GM12872 (cell line): Measurements from ENCODE around the gene TAC3.
A peak's percentile ranks its signal among the peaks of the same experiment; 100 is the strongest.

Source experiments
- TF ChIP-seq, protein P1 (sequence below): IDR thresholded peaks from 3 replicates; pipeline ENCODE4 v1.5.1; 2011; ENCODE audit warnings: low read depth, mild to moderate bottlenecking, low read length, moderate library complexity; ENCODE audit not compliant: insufficient read depth

The TAC3 gene

DNA sequence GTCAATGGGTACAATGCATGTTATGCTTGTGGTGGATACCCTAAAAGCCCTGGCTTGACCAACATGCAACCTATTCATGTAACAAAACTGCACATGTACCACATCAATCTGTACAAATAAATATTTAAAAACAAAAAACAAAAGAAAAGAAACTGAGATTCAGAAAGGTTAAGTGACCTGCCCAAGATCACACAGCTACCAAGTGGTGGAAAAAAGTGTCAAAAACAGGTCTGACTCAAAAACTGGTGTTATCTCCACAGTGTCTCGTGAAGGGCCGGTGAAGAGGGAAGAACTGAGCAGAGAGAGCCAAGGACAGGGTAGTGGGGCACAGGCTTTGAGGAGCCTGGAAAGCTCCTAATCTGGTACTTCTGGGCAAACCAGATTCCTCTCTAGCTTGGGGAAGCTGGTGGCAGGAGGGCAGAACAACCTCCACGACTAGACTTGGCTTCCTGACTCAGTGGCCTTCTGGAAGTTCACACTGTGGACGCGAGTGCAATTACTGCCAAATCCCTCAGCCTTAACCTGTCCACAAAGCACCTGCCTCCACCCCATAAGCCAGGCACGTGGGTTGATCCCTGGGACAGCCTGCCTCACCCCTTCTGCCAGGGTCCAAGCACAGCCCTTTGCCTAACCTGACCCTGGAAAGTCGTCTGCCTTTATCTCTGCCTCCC lies 25.5 kb downstream of the TAC3 start:
- TF ChIP-seq, protein P1, sequence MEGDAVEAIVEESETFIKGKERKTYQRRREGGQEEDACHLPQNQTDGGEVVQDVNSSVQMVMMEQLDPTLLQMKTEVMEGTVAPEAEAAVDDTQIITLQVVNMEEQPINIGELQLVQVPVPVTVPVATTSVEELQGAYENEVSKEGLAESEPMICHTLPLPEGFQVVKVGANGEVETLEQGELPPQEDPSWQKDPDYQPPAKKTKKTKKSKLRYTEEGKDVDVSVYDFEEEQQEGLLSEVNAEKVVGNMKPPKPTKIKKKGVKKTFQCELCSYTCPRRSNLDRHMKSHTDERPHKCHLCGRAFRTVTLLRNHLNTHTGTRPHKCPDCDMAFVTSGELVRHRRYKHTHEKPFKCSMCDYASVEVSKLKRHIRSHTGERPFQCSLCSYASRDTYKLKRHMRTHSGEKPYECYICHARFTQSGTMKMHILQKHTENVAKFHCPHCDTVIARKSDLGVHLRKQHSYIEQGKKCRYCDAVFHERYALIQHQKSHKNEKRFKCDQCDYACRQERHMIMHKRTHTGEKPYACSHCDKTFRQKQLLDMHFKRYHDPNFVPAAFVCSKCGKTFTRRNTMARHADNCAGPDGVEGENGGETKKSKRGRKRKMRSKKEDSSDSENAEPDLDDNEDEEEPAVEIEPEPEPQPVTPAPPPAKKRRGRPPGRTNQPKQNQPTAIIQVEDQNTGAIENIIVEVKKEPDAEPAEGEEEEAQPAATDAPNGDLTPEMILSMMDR, result no peak

DNA sequence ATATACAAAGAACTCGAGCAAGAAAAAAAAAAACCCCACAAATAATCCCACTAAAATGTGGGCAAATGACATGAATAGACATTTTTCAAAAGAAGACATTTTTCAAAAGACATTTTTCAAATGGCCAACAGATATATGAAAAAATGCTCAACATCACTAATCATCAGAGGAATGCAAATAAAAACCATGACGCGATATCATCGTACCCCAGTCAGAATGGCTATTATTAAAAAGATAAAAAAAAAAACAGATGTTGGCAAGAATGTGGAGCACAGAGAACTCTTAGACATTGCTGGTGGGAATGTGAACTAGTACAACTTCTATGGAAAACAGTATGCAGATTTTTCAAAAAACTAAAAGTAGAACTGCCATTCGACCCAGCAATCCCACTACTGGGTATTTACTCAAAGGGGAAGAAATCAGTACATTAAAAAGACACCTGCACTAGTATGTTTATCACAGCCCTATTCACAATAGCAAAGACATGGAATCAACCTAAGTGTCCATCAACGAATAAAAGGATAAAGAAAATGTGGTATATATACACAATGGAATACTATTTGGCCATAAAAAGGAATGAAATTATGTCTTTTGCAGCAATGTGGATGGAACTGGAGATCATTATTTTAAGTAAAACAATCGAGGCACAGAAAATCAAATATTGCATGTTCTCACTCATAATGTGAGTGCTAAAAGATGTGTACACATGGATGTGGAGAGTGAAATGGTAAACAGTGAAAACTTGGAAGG lies 26.3 kb downstream of the TAC3 start:
- TF ChIP-seq, protein P1, result no peak

- TF ChIP-seq, protein P1, result no peak
These were observed 28.1 kb downstream of the TAC3 start for GRCh38 chr12:56988207-56988739.

DNA sequence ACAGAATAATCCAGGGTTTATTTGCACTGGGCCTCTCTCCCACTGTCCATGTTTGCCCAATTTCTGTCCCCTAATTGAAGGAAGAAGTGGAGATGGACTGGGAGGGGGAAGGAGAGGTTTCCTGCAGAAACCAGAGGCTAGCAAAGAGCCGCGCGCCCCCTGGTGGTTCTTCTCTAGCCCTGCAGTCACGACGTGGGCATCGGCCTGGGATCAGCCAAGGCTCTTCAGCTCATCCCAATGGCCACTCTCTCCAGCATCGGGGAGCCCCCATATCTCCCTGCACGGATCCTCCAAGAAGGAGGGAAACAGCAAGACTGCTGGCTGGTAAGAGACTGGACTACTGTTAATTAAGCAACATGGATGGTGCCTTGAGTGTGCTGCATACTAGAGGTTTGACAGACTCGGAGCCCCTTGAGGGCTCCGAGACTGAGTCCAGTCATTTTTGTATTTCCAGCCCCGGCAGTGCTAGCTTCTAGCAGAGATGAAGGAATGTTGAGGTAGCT lies 28.7 kb downstream of the TAC3 start:
- TF ChIP-seq, protein P1, result peak; percentile 97

- TF ChIP-seq, protein P1, result no peak; the same call in 2 of the 3 replicates
These were observed 29.3 kb downstream of the TAC3 start for GRCh38 chr12:56987011-56987410.

DNA sequence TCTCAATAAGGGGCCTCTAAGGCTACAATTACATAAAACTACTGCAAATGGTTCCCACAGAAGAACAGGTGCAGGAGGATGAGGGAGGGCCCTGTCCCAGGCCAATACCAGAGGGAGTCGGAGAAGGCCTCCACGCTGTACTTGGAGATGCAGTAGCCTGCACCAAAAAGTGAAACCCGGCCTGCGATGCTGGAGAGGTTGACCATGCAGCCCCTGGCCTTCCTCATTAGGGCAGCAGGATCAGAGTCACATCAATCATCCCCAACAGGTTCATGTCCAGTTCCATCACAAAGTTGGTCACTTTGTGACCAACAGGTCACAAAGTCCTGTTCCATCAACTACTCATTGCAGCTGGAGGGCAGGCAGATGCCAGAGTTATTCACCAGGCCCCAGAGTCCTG lies 32.9 kb downstream of the TAC3 start:
- TF ChIP-seq, protein P1, result no peak

DNA sequence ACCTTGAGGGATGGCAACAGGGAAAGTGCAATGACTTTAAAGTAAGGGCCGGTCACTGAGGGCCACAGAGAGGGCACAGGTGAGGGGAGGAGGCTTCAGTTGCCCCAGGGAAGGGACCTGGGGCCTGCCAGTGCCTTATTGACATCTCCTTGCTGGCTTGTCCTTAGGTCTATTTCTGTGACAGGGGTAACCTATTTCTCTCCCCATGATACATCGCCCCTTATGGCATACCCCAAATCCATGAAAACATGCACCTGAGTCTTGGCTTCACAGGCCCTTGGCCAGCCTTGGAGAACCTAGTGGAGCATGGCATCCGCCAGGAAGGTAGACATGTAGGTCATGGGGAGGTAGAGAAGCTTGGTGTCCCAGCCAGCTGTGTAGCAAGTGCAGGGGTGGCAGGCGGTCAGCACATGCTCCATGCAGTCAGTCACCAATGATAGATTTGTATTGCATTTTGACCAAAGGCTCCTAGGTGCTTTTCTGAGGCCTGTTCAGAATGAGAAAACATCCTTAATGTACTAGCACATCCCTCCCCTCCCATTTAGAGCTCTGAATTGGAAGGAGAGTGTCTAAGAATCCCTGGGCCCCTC lies 35.3 kb downstream of the TAC3 start:
- TF ChIP-seq, protein P1, result no peak
